Neural cell (in vitro differentiated cells): ENCODE measurements around the gene PRKG1. TPM values are rescaled to one million over a fixed set of nuclear protein-coding genes. Genes with fewer than 3 reads are reported as not detected.
"Not testable (repeated sequence)": the region's sequence is repeated elsewhere in the genome, so short reads cannot be mapped to it uniquely, and the experiment has no call there.

Experiments used
- H2AFZ ChIP-seq: fragments of 200-600, 300-800 bp; sonication (generic), shearing (Covaris generic); 2 replicates; pipeline ENCODE4 v1.6.0; 2014; ENCODE audit warnings: low read depth, mild to moderate bottlenecking, antibody characterized with exemption, low read length, moderate library complexity
- H3F3A ChIP-seq: fragments of 200-600 bp; shearing (Covaris generic); 2 replicates; pipeline ENCODE4 v1.6.1; 2016; ENCODE audit warnings: mild to moderate bottlenecking, moderate library complexity, mixed read lengths, antibody characterized with exemption, low read length; ENCODE audit not compliant: insufficient read depth, poor library complexity, severe bottlenecking
- H3K27ac ChIP-seq: fragments of 200-600, 300-800 bp; sonication (generic), shearing (Covaris generic); 2 replicates; pipeline ENCODE4 v1.5.1; 2014; ENCODE audit warnings: mild to moderate bottlenecking, low read length, moderate library complexity
- H3K27me3 ChIP-seq: fragments of 300-800, 200-600 bp; sonication (generic), shearing (Covaris generic); 2 replicates; pipeline ENCODE4 v1.6.0; 2014; ENCODE audit warnings: mild to moderate bottlenecking, low read depth, low read length, moderate library complexity; ENCODE audit not compliant: insufficient read depth
- H3K36me3 ChIP-seq: fragments of 300-800, 200-600 bp; sonication (generic), shearing (Covaris generic); 2 replicates; pipeline ENCODE4 v1.5.1; 2014; ENCODE audit warnings: mild to moderate bottlenecking, antibody characterized with exemption, low read length, moderate library complexity; ENCODE audit not compliant: insufficient read depth
- H3K4me2 ChIP-seq: fragments of 300-800, 200-600 bp; sonication (generic), shearing (Covaris generic); 2 replicates; pipeline ENCODE4 v1.6.0; 2014; ENCODE audit warnings: mild to moderate bottlenecking, low read length
- H3K4me3 ChIP-seq: fragments of 300-800, 200-600 bp; sonication (generic), shearing (Covaris generic); 2 replicates; pipeline ENCODE4 v1.5.1; 2014; ENCODE audit warnings: mild to moderate bottlenecking, low read length, moderate library complexity
- H3K79me2 ChIP-seq: fragments of 200-600 bp; shearing (Covaris generic); replicated peaks from 2 replicates; pipeline ENCODE4 v1.6.0; 2014; ENCODE audit warnings: mild to moderate bottlenecking, low read length, moderate library complexity; ENCODE audit not compliant: insufficient read depth
- H3K9ac ChIP-seq: fragments of 300-800, 200-600 bp; sonication (generic), shearing (Covaris generic); 2 replicates; pipeline ENCODE4 v1.6.1; 2016; ENCODE audit warnings: mild to moderate bottlenecking, low read length, mixed read lengths
- H3K9me2 ChIP-seq: fragments of 200-600 bp; shearing (Covaris generic); 2 replicates; pipeline ENCODE4 v1.6.1; 2016; ENCODE audit warnings: mild to moderate bottlenecking, low read length, mixed read lengths; ENCODE audit not compliant: insufficient read depth
- H3K9me3 ChIP-seq: fragments of 200-600, 300-800 bp; sonication (generic), shearing (Covaris generic); 2 replicates; pipeline ENCODE4 v1.6.1; 2016; ENCODE audit warnings: mild to moderate bottlenecking, mixed run types, low read length, moderate library complexity, mixed read lengths
- H4K20me1 ChIP-seq: fragments of 200-600 bp; shearing (Covaris generic); 2 replicates; pipeline ENCODE4 v1.6.1; 2016; ENCODE audit warnings: mild to moderate bottlenecking, mixed run types; ENCODE audit not compliant: insufficient read depth
- CTCF ChIP-seq: fragments of 450-650 bp; IDR thresholded peaks from 2 replicates; pipeline ENCODE4 v1.5.1; 2014; ENCODE audit warnings: antibody characterized with exemption, mild to moderate bottlenecking, moderate library complexity; ENCODE audit not compliant: poor library complexity, severe bottlenecking
- EP300 ChIP-seq: fragments of 450-650 bp; conservative IDR thresholded peaks from 2 replicates; pipeline ENCODE4 v1.6.1; 2014; ENCODE audit warnings: antibody characterized with exemption, mild to moderate bottlenecking, moderate library complexity; ENCODE audit not compliant: poor library complexity, severe bottlenecking
- EZH2 ChIP-seq: fragments of 200-600, 300-800 bp; shearing (Covaris generic), sonication (generic); IDR thresholded peaks from 2 replicates; pipeline ENCODE4 v1.6.1; 2014; ENCODE audit warnings: antibody characterized with exemption, low read length, borderline replicate concordance, mild to moderate bottlenecking; ENCODE audit not compliant: insufficient read depth, poor library complexity, severe bottlenecking
- MXI1 ChIP-seq: fragments of 450-650 bp; conservative IDR thresholded peaks from 2 replicates; pipeline ENCODE4 v1.6.1; 2014; ENCODE audit warnings: antibody characterized with exemption, mild to moderate bottlenecking; ENCODE audit not compliant: poor library complexity, severe bottlenecking
- POLR2AphosphoS5 ChIP-seq: IDR thresholded peaks from 2 replicates; pipeline ENCODE4 v1.6.1; 2012
- RAD21 ChIP-seq: fragments of 450-650 bp; conservative IDR thresholded peaks from 2 replicates; pipeline ENCODE4 v1.6.1; 2014; ENCODE audit warnings: antibody characterized with exemption, mild to moderate bottlenecking, moderate library complexity
- REST ChIP-seq: IDR thresholded peaks from 2 replicates; pipeline ENCODE4 v1.6.1; 2012; ENCODE audit warnings: borderline replicate concordance
- SMC3 ChIP-seq: fragments of 450-650 bp; conservative IDR thresholded peaks from 2 replicates; pipeline ENCODE4 v1.6.1; 2014; ENCODE audit warnings: antibody characterized with exemption, mild to moderate bottlenecking, moderate library complexity; ENCODE audit not compliant: poor library complexity
- TAF1 ChIP-seq: IDR thresholded peaks from 2 replicates; pipeline ENCODE4 v1.6.1; 2012; ENCODE audit warnings: low read depth
- polyA plus RNA-seq: library from polyadenylated mRNA; depleted of rRNA; stranded (reverse); fragments of >200 nt; gene quantifications from 2 replicates; pipeline ENCODE4 v1.2.3, GENCODE V29; 2014

PRKG1 gene
- polyA plus RNA-seq, 1 donor from 2014 or later = 2.2 TPM

- no peaks in the 10 kb centered on the region for H3F3A ChIP-seq
- H3K9ac ChIP-seq = no peak overlapping the region
- H3K4me3 ChIP-seq = no peak overlapping the region
- no peaks in the 10 kb centered on the region for H4K20me1 ChIP-seq
- TF ChIP-seq EP300 (no peak), POLR2AphosphoS5 (no peak), CTCF (no peak), RAD21 (no peak), MXI1 (no peak), TAF1 (no peak), REST (no peak), SMC3 (no peak), EZH2 (no peak)
- no peaks in the 10 kb centered on the region for H3K9me3 ChIP-seq
- H3K79me2 ChIP-seq = no peaks in the 10 kb centered on the region
- no peaks in the 10 kb centered on the region for H3K36me3 ChIP-seq
- no peaks in the 10 kb centered on the region for H3K27me3 ChIP-seq
- no peak overlapping the region for H3K4me2 ChIP-seq
- H2AFZ ChIP-seq = no peak overlapping the region
- no peak overlapping the region for H3K27ac ChIP-seq
- H3K9me2 ChIP-seq = no peaks in the 10 kb centered on the region
Measured at GRCh38 chr10:51340845-51341610, 266.7 kb downstream of the PRKG1 start.

DNA sequence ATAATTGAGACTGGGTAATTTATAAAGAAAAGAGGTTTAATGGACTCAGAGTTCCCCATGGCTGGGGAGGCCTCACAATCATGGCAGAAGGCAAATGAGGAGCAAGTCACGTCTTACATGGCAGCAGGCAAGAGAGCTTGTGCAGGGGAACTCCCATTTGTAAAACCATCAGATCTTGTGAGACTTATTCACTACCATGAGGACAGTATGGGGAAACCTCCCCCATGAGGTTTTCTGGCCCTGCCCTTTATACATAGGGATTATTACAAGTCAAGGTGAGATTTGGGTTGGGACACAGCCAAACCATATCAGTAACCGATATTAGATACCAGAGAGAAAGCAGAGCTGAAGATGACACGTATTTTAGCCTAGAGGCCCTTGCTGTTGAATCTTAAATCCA lies 267.5 kb downstream of the PRKG1 start:
- H3K27ac ChIP-seq, H3K9me3 ChIP-seq, H4K20me1 ChIP-seq, H3F3A ChIP-seq, H3K4me2 ChIP-seq, H3K9ac ChIP-seq, H2AFZ ChIP-seq, H3K4me3 ChIP-seq, H3K9me2 ChIP-seq, H3K79me2 ChIP-seq, H3K27me3 ChIP-seq, H3K36me3 ChIP-seq: not testable (repeated sequence)

- Histone ChIP-seq H3K4me2 (no peak overlapping the region), H3K27ac (no peak overlapping the region), H3K9me2 (no peaks in the 10 kb centered on the region), H3K36me3 (no peaks in the 10 kb centered on the region), H2AFZ (no peak overlapping the region), H4K20me1 (no peaks in the 10 kb centered on the region), H3F3A (no peaks in the 10 kb centered on the region), H3K9ac (no peak overlapping the region), H3K4me3 (no peak overlapping the region), H3K79me2 (no peaks in the 10 kb centered on the region), H3K27me3 (no peaks in the 10 kb centered on the region), H3K9me3 (no peaks in the 10 kb centered on the region)
- TF ChIP-seq EP300 (no peak), SMC3 (no peak)
Measured at GRCh38 chr10:51342381-51342780, 268.1 kb downstream of the PRKG1 start.
